Prostate gland (tissue), 2 donors: ENCODE measurements around the gene MYL1. TPM values are rescaled to one million over a fixed set of nuclear protein-coding genes. Genes with fewer than 3 reads are reported as not detected.

Experiments
- DNase-seq: peaks from one replicate; pipeline ENCODE4 v3.0.0-alpha.2; 2019; ENCODE audit warnings: low spot score
- H3K27ac ChIP-seq, 2 donors: fragments of 200-600 bp; sonication (generic); 2 replicates each; pipeline ENCODE4 v1.5.1; 2017 to 2019
- H3K27me3 ChIP-seq: fragments of 200-600 bp; sonication (generic); replicated peaks from 2 replicates; pipeline ENCODE4 v1.5.1; 2019; ENCODE audit not compliant: insufficient read depth
- H3K36me3 ChIP-seq, 2 donors: fragments of 200-600 bp; sonication (generic); 1 replicate in 1 of 2; 2 replicates in 1 of 2; pipeline versions ENCODE4 v1.5.1 to v1.8.1; 2017 to 2019
- H3K4me1 ChIP-seq: fragments of 200-600 bp; sonication (generic); replicated peaks from 2 replicates; pipeline ENCODE4 v1.5.1; 2019
- H3K4me3 ChIP-seq, 2 donors: fragments of 200-600 bp; sonication (generic); 2 replicates each; pipeline ENCODE4 v1.5.1; 2017 to 2019
- H3K9me3 ChIP-seq: fragments of 200-600 bp; sonication (generic); 2 replicates; pipeline ENCODE4 v1.5.1; 2017
- POLR2A ChIP-seq: fragments of 450-650 bp; IDR thresholded peaks from one replicate; pipeline ENCODE4 v1.6.1; 2016; ENCODE audit warnings: antibody characterized with exemption, mild to moderate bottlenecking
- POLR2AphosphoS5 ChIP-seq: sonication (generic); formaldehyde crosslinking; IDR thresholded peaks from one replicate; pipeline ENCODE4 v1.6.1; 2017; ENCODE audit warnings: antibody characterized with exemption
- WGBS: methylation state at CpG from one replicate; pipeline ENCODE4 v1.1.5; 2018; 5-methylcytosine and 5-hydroxymethylcytosine counted together
- intact Hi-C: fragments of 100-400 bp; cut with DNase I; formaldehyde crosslinking; loops from one replicate; pipeline ENCODE4 v1.14.2; 2022
- total RNA-seq, 2 donors: library from RNA; depleted of rRNA; stranded (reverse); fragments of >200 nt; gene quantifications; one replicate each; pipeline ENCODE4 v1.1.0, GENCODE V29; 2016
- TF ChIP-seq, protein P1 (sequence below), 4 experiments: fragments of 200-600 bp in 2 of 4; fragments of 450-650 bp in 2 of 4; sonication (generic) in 2 of 4; IDR thresholded peaks; 1 replicate in 3 of 4; 2 replicates in 1 of 4; pipeline ENCODE4 v1.5.1; 2016 to 2019; ENCODE audit warnings: antibody characterized with exemption in 4 of 4, mild to moderate bottlenecking in 2 of 4, moderate library complexity in 2 of 4

The MYL1 gene
- total RNA-seq, 2 donors from 2014 or later = 21.9 TPM; not detected in 1

DNA sequence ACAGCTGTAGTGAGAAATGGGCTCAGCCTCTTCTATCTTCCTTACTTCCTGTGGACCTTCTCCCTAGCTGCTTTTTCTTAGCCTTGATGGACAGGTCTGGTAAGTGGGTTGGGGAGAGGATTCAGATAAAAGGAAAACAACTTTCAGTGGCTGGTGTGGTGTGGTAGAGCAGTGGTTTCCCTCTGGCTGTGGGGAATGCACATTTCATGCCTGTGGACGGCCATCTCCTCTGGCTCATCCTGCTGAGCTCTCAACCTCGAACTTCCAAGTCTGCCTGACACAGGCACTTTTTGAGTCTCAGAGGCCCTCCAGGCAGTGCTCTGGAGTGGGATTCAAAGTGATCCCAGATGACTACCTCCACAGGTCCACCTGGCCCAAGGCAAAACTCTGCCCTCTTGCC, 51.1 kb downstream of the MYL1 start:
- no peaks in the 10 kb centered on the region for H3K9me3 ChIP-seq
- no peak for DNase-seq
- no peaks in the 10 kb centered on the region for H3K27me3 ChIP-seq
- H3K36me3 ChIP-seq = no peaks in the 10 kb centered on the region
- intact Hi-C loops = no loop called here
- TF ChIP-seq, protein P1, sequence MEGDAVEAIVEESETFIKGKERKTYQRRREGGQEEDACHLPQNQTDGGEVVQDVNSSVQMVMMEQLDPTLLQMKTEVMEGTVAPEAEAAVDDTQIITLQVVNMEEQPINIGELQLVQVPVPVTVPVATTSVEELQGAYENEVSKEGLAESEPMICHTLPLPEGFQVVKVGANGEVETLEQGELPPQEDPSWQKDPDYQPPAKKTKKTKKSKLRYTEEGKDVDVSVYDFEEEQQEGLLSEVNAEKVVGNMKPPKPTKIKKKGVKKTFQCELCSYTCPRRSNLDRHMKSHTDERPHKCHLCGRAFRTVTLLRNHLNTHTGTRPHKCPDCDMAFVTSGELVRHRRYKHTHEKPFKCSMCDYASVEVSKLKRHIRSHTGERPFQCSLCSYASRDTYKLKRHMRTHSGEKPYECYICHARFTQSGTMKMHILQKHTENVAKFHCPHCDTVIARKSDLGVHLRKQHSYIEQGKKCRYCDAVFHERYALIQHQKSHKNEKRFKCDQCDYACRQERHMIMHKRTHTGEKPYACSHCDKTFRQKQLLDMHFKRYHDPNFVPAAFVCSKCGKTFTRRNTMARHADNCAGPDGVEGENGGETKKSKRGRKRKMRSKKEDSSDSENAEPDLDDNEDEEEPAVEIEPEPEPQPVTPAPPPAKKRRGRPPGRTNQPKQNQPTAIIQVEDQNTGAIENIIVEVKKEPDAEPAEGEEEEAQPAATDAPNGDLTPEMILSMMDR (IDR thresholded peaks at IDR 0.05) = no peak
- TF ChIP-seq POLR2A (no peak), POLR2AphosphoS5 (no peak)
- 88% methylated on average over 2 of the region's 2 CpGs for WGBS
- H3K27ac ChIP-seq = no peak overlapping the region
- no peak overlapping the region for H3K4me3 ChIP-seq
- H3K4me1 ChIP-seq = no peaks in the 10 kb centered on the region

DNA sequence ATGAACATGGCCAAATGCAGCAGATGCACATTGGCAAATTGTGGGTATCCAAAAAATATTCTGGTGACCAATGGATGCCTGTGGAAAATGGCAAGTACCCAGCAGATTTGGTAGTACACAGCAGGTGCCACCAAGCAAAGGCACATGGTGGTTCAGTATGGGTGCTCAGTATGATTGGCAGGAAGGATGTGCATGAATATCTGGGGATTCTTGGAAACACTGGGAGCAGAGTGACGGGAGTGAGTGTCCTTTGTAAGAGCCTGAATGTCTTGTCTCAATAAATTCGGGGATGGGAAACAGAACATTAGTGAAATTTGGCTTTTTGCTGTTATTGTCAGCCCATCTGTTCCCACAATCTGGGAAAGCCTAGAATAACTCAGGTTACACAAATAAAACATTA, 52.9 kb downstream of the MYL1 start:
- DNase-seq = no peak
- Histone ChIP-seq H3K27ac (no peak overlapping the region), H3K9me3 (no peaks in the 10 kb centered on the region), H3K36me3 (no peaks in the 10 kb centered on the region), H3K4me1 (no peaks in the 10 kb centered on the region), H3K27me3 (no peaks in the 10 kb centered on the region), H3K4me3 (no peak overlapping the region)
- TF ChIP-seq POLR2AphosphoS5 = no peak
- TF ChIP-seq POLR2A = no peak
- TF ChIP-seq, protein P1 (IDR thresholded peaks at IDR 0.05) = no peak
- WGBS = 79% methylated on average over 2 of the region's 2 CpGs
- intact Hi-C loops = no loop called here

DNA sequence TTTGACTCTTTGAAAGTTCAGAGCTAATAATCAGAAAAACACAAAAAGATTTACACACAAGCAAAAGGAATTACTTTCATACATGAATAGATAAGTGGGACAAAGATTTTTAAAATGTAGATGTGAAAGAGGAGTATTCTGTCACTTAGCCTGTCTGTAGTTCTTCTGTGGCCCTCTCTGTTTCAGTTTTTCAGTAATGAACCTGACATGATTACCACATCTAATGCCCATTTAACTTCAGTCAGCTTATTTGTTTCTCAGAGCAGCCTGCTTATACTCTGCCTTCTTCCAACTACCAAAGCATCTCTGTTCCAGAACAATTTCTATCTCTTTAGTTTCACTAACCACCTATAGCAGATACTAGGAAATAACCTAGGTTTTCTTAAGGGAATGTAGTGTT, 55.3 kb downstream of the MYL1 start:
- Histone ChIP-seq H3K4me1 (no peaks in the 10 kb centered on the region), H3K9me3 (no peaks in the 10 kb centered on the region), H3K36me3 (no peaks in the 10 kb centered on the region), H3K27me3 (no peaks in the 10 kb centered on the region), H3K4me3 (no peak overlapping the region), H3K27ac (no peak overlapping the region)
- TF ChIP-seq POLR2A = no peak
- TF ChIP-seq POLR2AphosphoS5 = no peak
- TF ChIP-seq, protein P1 (IDR thresholded peaks at IDR 0.05) = no peak
- intact Hi-C loops = no loop called here
- DNase-seq = no peak

DNA sequence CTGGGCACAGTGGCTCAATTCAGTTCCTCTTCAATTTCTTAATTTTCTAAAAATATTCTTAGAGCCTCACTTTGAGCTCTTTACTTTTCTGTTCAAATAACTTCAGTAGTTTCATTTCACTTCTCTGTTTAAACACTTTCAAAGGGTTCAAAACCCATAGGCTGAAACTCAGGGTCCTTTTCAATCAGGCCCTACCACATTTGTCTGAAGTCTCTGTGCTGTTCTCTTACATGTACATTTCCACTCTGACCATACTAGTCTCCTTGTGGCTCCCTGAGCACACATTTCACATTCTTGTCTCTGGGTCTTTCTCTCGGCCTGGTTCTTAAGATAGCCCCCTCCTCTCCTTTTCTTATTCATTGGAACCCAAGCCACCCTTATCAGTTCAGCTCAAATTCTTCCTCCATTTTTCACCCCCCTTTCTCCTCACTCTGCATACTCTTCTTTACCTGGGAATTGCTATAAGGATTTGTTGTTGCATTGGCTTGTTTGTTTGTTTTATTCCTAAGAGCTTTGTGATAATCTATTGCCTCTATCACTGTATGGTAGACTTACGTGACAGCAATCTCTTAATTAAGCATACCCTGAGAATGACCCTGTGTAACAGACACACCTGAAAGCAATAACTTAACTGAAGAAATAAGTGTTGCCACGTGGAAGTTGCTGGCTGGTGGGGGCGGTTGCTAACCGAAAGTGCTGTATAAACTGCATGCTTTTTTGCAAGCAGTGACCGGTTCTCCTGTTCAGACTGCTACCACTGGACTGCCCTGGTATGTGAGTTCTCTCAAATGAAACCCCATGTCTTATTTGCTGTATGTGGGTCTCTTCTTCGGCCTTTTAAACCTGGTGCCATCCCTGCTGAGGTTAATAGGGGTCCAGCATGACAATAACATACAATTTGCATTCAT, 62.0 kb downstream of the MYL1 start:
- DNase-seq = no peak
- Histone ChIP-seq H3K27me3 (no peaks in the 10 kb centered on the region), H3K4me1 (no peaks in the 10 kb centered on the region), H3K4me3 (no peak overlapping the region), H3K27ac (no peak overlapping the region), H3K9me3 (no peaks in the 10 kb centered on the region), H3K36me3 (no peaks in the 10 kb centered on the region)
- intact Hi-C loops = no loop called here
- TF ChIP-seq, protein P1 (IDR thresholded peaks at IDR 0.05) = no peak
- TF ChIP-seq POLR2A = no peak
- TF ChIP-seq POLR2AphosphoS5 = no peak
- 51% methylated on average over 7 of the region's 7 CpGs for WGBS

DNA sequence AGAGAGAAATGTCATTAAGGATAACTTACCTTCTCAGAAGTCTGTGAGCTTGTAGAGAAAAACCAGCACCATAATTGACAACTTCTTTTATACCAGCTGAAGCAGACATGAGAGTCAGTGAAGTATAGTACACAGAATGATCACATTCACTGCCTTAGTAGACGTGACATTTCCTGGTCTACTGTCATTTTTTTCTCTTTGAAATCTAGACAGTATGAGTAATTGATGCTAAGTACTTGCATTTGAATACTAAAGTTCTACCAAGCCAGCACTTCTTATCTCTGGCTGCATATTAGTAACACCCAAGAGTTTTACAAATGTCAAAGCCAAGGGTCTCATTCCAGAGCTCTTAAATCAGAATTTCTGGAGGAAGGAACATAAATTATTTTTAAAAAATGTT, 64.4 kb downstream of the MYL1 start:
- WGBS = 48% methylated on average over 1 of the region's 1 CpG

More for the DNA sequence above, 64.4 kb downstream of the MYL1 start:
- Histone ChIP-seq H3K9me3 (no peaks in the 10 kb centered on the region), H3K27me3 (no peaks in the 10 kb centered on the region), H3K36me3 (no peaks in the 10 kb centered on the region), H3K27ac (no peak overlapping the region), H3K4me1 (no peaks in the 10 kb centered on the region), H3K4me3 (no peak overlapping the region)
- intact Hi-C loops = no loop called here
- TF ChIP-seq POLR2A (no peak), POLR2AphosphoS5 (no peak)
- TF ChIP-seq, protein P1 (IDR thresholded peaks at IDR 0.05) = no peak
- DNase-seq = no peak
